ENCODE measurements around the gene RFX4.

RFX4 gene

DNA sequence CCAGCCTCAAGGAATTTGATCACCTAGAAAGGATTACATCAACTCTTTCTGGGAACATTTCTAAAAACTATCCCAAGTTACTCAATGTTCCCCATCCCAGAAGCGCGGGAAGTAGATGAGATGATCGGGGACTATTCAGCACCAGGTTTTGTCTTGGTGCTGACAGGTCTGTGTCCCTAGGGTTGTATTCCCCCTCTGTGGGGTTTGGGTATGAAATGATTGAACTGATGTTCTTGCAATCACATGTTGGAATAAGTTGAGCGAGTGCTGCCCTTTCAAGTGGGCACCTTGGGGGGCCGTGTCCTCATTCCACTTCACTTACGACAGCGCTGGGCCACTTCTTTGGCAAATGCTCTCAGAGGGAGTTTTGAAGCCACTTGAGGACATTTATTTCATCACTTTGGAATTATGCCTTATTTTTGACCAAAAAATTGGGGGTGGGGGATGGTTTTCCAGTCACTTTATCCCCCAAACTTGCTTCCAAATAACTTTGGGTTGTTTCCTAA is 69.8 kb downstream of the RFX4 start:
- no peak for DNase-seq (ENCODE audit: low read depth in 2 of 2)
- H3K4me3 ChIP-seq (replicated peaks in 1 of 2; ENCODE audit: low read depth in 2 of 2, low read length in 2 of 2) = no peak overlapping the region
- TF ChIP-seq, protein P1, sequence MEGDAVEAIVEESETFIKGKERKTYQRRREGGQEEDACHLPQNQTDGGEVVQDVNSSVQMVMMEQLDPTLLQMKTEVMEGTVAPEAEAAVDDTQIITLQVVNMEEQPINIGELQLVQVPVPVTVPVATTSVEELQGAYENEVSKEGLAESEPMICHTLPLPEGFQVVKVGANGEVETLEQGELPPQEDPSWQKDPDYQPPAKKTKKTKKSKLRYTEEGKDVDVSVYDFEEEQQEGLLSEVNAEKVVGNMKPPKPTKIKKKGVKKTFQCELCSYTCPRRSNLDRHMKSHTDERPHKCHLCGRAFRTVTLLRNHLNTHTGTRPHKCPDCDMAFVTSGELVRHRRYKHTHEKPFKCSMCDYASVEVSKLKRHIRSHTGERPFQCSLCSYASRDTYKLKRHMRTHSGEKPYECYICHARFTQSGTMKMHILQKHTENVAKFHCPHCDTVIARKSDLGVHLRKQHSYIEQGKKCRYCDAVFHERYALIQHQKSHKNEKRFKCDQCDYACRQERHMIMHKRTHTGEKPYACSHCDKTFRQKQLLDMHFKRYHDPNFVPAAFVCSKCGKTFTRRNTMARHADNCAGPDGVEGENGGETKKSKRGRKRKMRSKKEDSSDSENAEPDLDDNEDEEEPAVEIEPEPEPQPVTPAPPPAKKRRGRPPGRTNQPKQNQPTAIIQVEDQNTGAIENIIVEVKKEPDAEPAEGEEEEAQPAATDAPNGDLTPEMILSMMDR (IDR thresholded peaks at IDR 0.05; ENCODE audit: low read depth, low read length) = no peak

GRCh38 chr12:106655577-106655976 is 72.8 kb downstream of the RFX4 start:
- TF ChIP-seq, protein P1 (IDR thresholded peaks at IDR 0.05; ENCODE audit: low read depth, low read length) = no peak
- no peak for DNase-seq (ENCODE audit: low read depth in 2 of 2)
- H3K4me3 ChIP-seq (replicated peaks in 1 of 2; ENCODE audit: low read depth in 2 of 2, low read length in 2 of 2) = no peak overlapping the region

DNA sequence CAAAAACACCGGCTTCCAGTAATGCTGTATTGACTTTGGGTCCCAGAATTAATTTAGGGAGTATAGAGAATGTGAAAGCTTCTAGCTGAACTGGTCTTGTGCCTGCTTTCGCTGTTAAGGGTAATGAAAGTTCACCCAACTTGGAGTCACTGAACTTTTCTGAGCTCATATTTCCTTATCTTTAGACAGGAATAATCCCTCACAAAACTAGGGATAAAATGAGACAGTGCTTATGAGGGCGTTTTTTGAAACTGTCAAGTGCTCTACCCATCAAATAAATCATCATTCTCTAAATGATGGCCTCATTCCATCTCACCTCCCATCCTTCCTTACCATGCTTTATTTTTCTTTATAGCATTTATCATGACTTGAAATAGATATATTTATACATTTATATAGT is 74.7 kb downstream of the RFX4 start:
- no peak for DNase-seq (ENCODE audit: low read depth in 2 of 2)
- H3K4me3 ChIP-seq (replicated peaks in 1 of 2; ENCODE audit: low read depth in 2 of 2, low read length in 2 of 2) = no peak overlapping the region
- TF ChIP-seq, protein P1 (IDR thresholded peaks at IDR 0.05; ENCODE audit: low read depth, low read length) = no peak

GRCh38 chr12:106663385-106663784 is 80.6 kb downstream of the RFX4 start:
- TF ChIP-seq, protein P1 (IDR thresholded peaks at IDR 0.05; ENCODE audit: low read depth, low read length) = no peak
- H3K4me3 ChIP-seq (replicated peaks in 1 of 2; ENCODE audit: low read depth in 2 of 2, low read length in 2 of 2) = no peak overlapping the region
- no peak for DNase-seq (ENCODE audit: low read depth in 2 of 2)

GRCh38 chr12:106669216-106669615 is 86.4 kb downstream of the RFX4 start:
- TF ChIP-seq, protein P1 (IDR thresholded peaks at IDR 0.05; ENCODE audit: low read depth, low read length) = no peak
- DNase-seq (ENCODE audit: low read depth in 2 of 2) = no peak
- no peak overlapping the region for H3K4me3 ChIP-seq (replicated peaks in 1 of 2; ENCODE audit: low read depth in 2 of 2, low read length in 2 of 2)

DNA sequence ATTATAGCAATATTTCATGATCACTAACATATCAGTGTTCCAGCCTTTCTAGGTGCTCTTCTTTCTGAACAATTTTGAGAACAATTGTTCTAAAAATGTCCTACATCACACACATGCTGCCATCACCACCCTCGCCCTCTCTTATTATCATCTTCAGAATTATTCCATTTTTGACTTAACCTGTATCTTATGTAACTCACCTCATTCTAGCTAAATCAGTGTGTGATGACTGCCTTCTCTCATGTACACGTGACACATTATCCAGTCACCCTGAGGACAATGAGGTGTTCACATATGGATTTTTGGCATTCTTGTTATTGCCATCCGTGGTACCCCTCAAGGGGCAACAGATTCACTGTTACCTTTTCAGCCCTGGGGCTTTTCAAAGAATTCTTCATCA is 87.3 kb downstream of the RFX4 start:
- H3K4me3 ChIP-seq (replicated peaks in 1 of 2; ENCODE audit: low read depth in 2 of 2, low read length in 2 of 2) = no peak overlapping the region
- TF ChIP-seq, protein P1 (IDR thresholded peaks at IDR 0.05; ENCODE audit: low read depth, low read length) = no peak
- no peak for DNase-seq (ENCODE audit: low read depth in 2 of 2)

DNA sequence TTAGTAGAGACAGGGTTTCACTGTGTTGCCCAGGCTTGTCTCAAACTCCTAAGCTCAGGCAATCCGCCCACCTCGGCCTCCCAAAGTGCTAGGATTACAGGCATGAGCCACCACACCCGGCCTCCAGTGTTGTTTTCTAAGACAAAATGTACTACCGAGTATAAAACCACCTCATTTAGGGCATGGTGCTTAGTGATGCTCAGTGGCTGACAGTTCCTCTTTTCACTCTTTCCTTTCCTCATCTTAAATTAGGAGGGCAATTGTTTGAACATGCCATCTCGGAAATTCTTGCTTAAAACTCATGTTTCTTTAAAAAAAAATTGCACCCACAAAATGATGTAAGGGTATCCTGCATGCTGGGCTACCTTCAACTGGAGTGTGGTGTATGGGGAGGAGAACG is 89.0 kb downstream of the RFX4 start:
- H3K4me3 ChIP-seq (replicated peaks in 1 of 2; ENCODE audit: low read depth in 2 of 2, low read length in 2 of 2) = no peak overlapping the region
- TF ChIP-seq, protein P1 (IDR thresholded peaks at IDR 0.05; ENCODE audit: low read depth, low read length) = no peak
- DNase-seq (ENCODE audit: low read depth in 2 of 2) = no peak

All from cardiac fibroblast (primary cell).